Measurements from ENCODE around the gene SLIT1. TPM values are rescaled to one million over a fixed set of nuclear protein-coding genes. Genes with fewer than 3 reads are reported as not detected.
A peak's percentile ranks its signal among the peaks of the same experiment; 100 is the strongest.

The SLIT1 gene
- total RNA-seq, 4 donors from 2014 or later = 0.10 to 0.13 TPM; not detected in 2

- in situ Hi-C loops (cut with MboI; ENCODE audit: low sequenced_read_pairs in 4 of 4) (no loop called here), intact Hi-C loops (cut with DNase I; ENCODE audit: low total_unique reads) (no loop called here)
- ATAC-seq (no peak), DNase-seq (no peak)
- Histone ChIP-seq H3K36me3 (no peaks in the 10 kb centered on the region), H3K27ac (no peak overlapping the region), H3K4me3 (no peak overlapping the region), H3K4me1 (no peaks in the 10 kb centered on the region), H3K9me3 (no peaks in the 10 kb centered on the region), H3K27me3 (no peaks in the 10 kb centered on the region)
- TF ChIP-seq POLR2A (IDR thresholded peaks at IDR 0.05) = no peak
- TF ChIP-seq CTCF (IDR thresholded peaks at IDR 0.05 in 4 of 5, conservative IDR thresholded peaks at IDR 0.05 in 1 of 5) = peak in 3 of 5 experiments; percentile 32 to 34 (median 33)
These were observed 104.0 kb downstream of the SLIT1 start for GRCh38 chr10:97081621-97082235.

DNA sequence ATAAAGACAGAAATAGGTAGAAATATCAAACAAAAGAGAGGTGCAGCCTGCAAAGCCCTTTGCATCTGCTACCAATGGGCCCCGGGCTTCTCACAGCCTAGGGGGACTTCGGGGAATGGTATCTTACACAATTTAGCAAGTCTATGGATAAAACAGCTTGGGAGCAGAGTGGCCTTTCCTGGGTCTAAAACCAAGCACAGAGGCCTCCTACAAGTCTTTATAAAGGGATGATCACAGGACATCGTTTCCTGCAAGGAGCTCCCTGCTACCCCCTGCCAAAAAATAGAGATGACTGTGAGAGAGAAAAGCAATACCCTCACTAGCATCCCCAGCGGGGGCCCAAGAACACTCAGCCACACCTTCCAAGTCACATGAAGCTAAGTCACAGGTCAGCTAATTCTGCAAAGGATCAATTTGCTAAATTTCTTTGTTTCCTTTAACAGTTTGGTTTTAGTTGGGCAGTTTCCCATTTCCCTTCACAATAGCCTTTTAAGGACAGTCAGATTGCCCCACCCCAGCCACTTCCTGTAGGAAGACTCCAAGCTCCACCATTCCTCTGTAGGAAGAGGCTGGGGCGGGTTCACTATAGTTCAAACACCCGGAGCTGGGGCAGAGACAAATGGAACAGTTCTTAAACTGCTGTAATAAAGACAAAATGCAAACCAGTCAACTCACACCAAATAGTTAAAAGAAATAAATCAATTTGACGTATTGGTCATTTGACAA lies 105.5 kb downstream of the SLIT1 start:
- H3K4me3 ChIP-seq = no peak overlapping the region
- no peak for ATAC-seq
- H3K36me3 ChIP-seq = no peaks in the 10 kb centered on the region
- in situ Hi-C loops (cut with MboI; ENCODE audit: low sequenced_read_pairs in 4 of 4) = no loop called here
- H3K27ac ChIP-seq = no peak overlapping the region
- H3K4me1 ChIP-seq = no peaks in the 10 kb centered on the region
- no peaks in the 10 kb centered on the region for H3K27me3 ChIP-seq
- intact Hi-C loops (cut with DNase I; ENCODE audit: low total_unique reads) = no loop called here
- no peak for TF ChIP-seq CTCF (IDR thresholded peaks at IDR 0.05 in 4 of 5, conservative IDR thresholded peaks at IDR 0.05 in 1 of 5)
- no peak for TF ChIP-seq POLR2A (IDR thresholded peaks at IDR 0.05)
- no peaks in the 10 kb centered on the region for H3K9me3 ChIP-seq
- no peak for DNase-seq

GRCh38 chr10:97079448-97079847 lies 106.3 kb downstream of the SLIT1 start:
- Histone ChIP-seq H3K4me3 (no peak overlapping the region), H3K4me1 (no peaks in the 10 kb centered on the region), H3K9me3 (no peaks in the 10 kb centered on the region), H3K27ac (no peak overlapping the region), H3K36me3 (no peaks in the 10 kb centered on the region), H3K27me3 (no peaks in the 10 kb centered on the region)
- DNase-seq = no peak
- intact Hi-C loops (cut with DNase I; ENCODE audit: low total_unique reads) (no loop called here), in situ Hi-C loops (cut with MboI; ENCODE audit: low sequenced_read_pairs in 4 of 4) (loop anchor here in 3 of 4 donors (5.0 to 10.0 kb wide), 2 partner anchors 125 to 128 kb away; no protein-coding TSS in a partner anchor)
- TF ChIP-seq POLR2A (IDR thresholded peaks at IDR 0.05) = no peak
- TF ChIP-seq CTCF (IDR thresholded peaks at IDR 0.05 in 4 of 5, conservative IDR thresholded peaks at IDR 0.05 in 1 of 5) = no peak
- ATAC-seq = no peak

GRCh38 chr10:97078938-97079445 lies 106.8 kb downstream of the SLIT1 start:
- in situ Hi-C loops (cut with MboI; ENCODE audit: low sequenced_read_pairs in 4 of 4) = loop anchor here in 3 of 4 donors (5.0 to 10.0 kb wide), 2 partner anchors 126 to 128 kb away; no protein-coding TSS in a partner anchor
- no peak for DNase-seq
- H3K27me3 ChIP-seq = no peaks in the 10 kb centered on the region

More at GRCh38 chr10:97078938-97079445, 106.8 kb downstream of the SLIT1 start:
- no peak for ATAC-seq
- no peak overlapping the region for H3K4me3 ChIP-seq
- no peak overlapping the region for H3K27ac ChIP-seq
- H3K9me3 ChIP-seq = no peaks in the 10 kb centered on the region
- no peaks in the 10 kb centered on the region for H3K4me1 ChIP-seq
- TF ChIP-seq CTCF (IDR thresholded peaks at IDR 0.05 in 4 of 5, conservative IDR thresholded peaks at IDR 0.05 in 1 of 5) (no peak), POLR2A (IDR thresholded peaks at IDR 0.05) (no peak)
- intact Hi-C loops (cut with DNase I; ENCODE audit: low total_unique reads) = no loop called here
- no peaks in the 10 kb centered on the region for H3K36me3 ChIP-seq
